Stimulated activated CD4-positive, alpha-beta T cell treated with anti-CD3 and anti-CD28 coated beads, Interleukin-2, amount 100 ng/mL, for 4 hours (primary cell): ENCODE measurements around the gene GMEB2.

Experiments used
- DNase-seq: peaks from one replicate; pipeline ENCODE4 v3.0.0-alpha.2; 2020; ENCODE audit warnings: low read depth

The GMEB2 gene

GRCh38 chr20:63588641-63589041, 38.3 kb downstream of the GMEB2 start:
- DNase-seq = no peak

GRCh38 chr20:63587776-63588591, 38.9 kb downstream of the GMEB2 start:
- no peak for DNase-seq

- DNase-seq = no peak
Observed at GRCh38 chr20:63587256-63587655, 39.6 kb downstream of the GMEB2 start.

- DNase-seq = no peak
Observed at GRCh38 chr20:63586797-63587196, 40.1 kb downstream of the GMEB2 start.

- no peak for DNase-seq
Observed at GRCh38 chr20:63585616-63586565, 41.0 kb downstream of the GMEB2 start.

GRCh38 chr20:63582382-63583063, 44.4 kb downstream of the GMEB2 start:
- DNase-seq = no peak

- DNase-seq = peak; percentile 74
Observed at GRCh38 chr20:63580796-63581461, 46.0 kb downstream of the GMEB2 start.

- no peak for DNase-seq
Observed at GRCh38 chr20:63579017-63579694, 47.7 kb downstream of the GMEB2 start.

- no peak for DNase-seq
Observed at GRCh38 chr20:63578224-63579016, 48.5 kb downstream of the GMEB2 start.

- DNase-seq = no peak
Observed at GRCh38 chr20:63577317-63577894, 49.5 kb downstream of the GMEB2 start.

- DNase-seq = no peak
Observed at GRCh38 chr20:63576311-63576710, 50.6 kb downstream of the GMEB2 start.

- no peak for DNase-seq
Observed at GRCh38 chr20:63574829-63575743, 51.8 kb downstream of the GMEB2 start.

GRCh38 chr20:63574156-63574828, 52.6 kb downstream of the GMEB2 start, which contains the start of gene HELZ2:
TSS of gene HELZ2 (minus strand) at chr20:63574239. CDS start at chr20:63572385, 1,854 bp downstream.
- peak; percentile 71 for DNase-seq

- no peak for DNase-seq
Observed at GRCh38 chr20:63573647-63574131, 53.2 kb downstream of the GMEB2 start.

- DNase-seq = no peak
Observed at GRCh38 chr20:63572788-63573646, 53.9 kb downstream of the GMEB2 start.

- no peak for DNase-seq
Observed at GRCh38 chr20:63572071-63572787, 54.7 kb downstream of the GMEB2 start.
